ENCODE results near the gene CSMD2. TPM values are rescaled to one million over a fixed set of nuclear protein-coding genes. Genes with fewer than 3 reads are reported as not detected.
A peak's percentile ranks its signal among the peaks of the same experiment; 100 is the strongest.

CSMD2 gene
- polyA plus RNA-seq, 3 donors = 0.84 to 1.3 (median 1.0) TPM

DNA sequence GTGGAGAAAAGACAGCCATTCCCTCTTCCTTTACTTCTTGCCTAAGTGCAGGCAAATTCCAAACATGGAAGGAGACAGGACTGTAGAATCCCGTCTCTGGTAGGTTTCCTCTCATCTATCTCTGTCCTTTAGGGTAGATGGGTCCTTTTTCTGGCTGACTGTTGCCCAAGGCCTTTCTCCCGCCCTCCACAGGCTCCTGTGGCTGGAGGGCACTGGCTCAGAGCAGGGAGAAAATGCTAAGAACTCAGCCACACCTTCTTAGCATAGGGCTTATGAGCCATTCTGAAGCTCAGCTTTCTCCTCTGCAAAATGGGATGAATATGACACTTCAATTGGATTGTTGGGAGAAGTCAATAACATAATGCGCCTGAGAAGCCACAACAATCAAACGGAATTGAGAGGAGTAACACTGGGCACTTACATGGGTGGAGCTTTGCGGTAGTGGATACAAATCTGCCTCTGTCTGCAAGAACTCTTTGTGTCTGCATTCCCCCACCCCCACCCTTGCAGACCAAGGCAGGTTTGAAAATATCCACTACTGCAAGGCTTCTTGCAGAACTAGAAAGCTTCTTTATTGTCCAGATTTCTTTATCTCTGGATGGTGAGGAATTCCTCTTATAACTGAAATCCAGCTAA lies 94.7 kb downstream of the CSMD2 start:
- no peak for DNase-seq (ENCODE audit: extremely low read depth in 1 of 11, low read depth in 9 of 11, low spot score in 4 of 11)

DNA sequence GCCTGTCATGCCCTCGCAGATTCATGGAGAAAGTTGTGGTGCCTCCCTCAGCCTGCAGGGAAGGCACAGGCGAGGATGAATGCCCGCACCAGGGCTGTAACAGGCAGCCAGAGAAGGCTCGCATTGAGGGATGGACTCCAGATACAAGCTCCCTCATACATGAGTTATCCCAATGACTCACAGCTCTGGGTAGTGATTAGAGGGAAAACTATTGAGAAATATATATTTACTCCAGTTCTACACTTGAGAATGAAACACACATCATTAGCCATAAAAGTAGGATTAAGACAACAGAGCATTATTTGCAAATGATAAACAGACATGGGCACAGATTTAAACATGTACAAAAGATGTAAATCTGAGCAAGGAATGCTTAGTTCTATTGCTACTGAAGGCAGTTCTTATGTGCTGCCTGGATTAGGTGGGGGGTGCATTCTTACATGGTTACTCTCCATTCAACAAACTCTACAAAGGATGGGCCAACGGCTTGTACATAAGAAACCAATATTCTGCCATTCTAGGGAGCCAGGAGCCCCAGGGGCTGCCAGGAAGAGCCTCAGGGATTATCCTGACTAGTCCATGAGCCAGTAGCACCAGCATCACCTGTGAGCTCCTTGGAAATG lies 97.9 kb downstream of the CSMD2 start:
- no peak for DNase-seq (ENCODE audit: extremely low read depth in 1 of 11, low read depth in 9 of 11, low spot score in 4 of 11)

DNA sequence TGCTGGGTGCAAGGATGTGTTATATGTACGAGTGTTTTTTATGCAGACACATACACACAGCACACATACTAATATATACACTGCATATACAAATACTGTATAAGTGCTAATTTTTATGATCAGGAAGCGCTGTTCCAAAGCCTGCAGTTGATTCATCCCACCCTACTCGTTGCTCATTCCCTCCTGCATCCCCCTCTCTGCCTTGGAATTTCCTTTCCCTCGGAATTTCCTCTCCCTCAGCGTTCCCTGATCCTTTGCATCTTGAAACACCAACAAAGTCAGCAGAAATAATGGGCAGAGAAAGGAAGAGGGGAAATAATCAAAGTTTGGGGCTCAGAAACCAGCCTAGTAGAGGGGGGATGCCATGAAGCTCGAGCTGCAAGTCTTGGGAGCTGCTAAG lies 98.9 kb downstream of the CSMD2 start:
- no peak for DNase-seq (ENCODE audit: extremely low read depth in 1 of 11, low read depth in 9 of 11, low spot score in 4 of 11)

DNA sequence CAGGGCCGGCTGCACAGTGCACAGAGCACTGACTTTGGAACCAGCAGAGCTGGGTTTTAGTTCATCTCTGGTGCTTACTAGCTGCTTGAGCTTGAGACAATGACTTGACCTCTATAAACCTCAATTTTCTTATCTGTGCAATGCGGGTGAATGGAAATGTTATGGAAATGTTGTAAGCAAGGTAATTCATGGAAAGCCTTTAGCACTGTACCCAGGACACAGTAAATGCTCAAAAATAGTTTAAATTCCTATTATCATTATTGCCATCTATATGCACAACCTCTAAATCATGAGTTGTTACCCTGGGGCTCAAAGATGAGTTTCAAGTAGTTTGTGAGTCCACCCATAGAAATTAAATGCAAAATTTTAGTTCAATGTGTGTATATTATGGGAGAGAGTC lies 99.5 kb downstream of the CSMD2 start:
- DNase-seq (ENCODE audit: extremely low read depth in 1 of 11, low read depth in 9 of 11, low spot score in 4 of 11) = no peak

DNA sequence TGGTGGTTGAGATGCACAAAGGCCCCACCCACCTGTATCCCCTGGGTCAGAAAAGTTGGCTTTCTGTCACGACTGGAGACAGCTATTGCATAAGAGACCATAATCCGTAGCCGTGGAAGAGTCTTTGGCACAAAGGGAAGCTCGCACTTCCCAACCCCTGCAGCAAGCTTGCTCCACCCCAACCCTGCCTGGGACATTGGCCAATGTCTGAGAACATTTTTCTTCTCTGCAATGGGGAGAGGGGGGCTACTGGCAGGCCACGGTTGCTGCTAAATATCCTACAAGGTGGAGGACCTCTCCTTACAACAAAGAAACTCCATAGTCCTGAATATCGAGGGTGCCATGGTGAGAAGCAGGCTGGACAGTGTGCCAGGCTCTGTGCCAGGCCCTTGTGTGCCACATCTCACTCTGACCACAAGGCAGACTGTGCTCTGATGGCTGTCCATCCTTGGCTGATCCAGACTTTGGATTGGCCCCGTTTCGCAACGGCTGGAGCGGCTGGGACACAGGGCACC lies 104.1 kb downstream of the CSMD2 start:
- no peak for DNase-seq (ENCODE audit: extremely low read depth in 1 of 11, low read depth in 9 of 11, low spot score in 4 of 11)

DNA sequence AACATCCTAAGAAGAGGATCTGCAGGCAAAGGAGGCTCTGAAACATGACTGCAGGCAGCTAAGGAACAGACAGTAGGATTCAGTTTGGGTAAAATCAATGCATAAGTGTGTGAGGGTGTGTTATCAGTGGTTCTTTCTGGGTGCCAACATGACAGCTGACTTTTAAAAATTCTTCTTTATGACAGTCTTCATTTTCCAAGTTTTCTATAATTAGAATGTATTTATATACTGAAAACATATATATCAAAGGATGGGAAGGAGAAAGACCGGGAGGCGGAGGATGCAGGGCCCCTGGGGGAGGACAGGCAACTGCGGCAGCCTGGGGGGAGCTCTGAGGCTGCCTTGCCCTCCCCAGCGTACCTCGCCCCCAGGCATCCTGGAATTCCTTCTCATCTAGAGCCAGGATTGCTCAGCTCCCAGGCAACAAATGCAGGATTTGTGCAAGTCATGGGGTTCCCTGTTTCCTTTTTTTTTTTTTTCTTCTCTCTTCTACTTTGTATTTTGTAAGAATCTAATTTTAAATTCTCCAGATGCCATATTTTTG lies 104.8 kb downstream of the CSMD2 start:
- DNase-seq (ENCODE audit: extremely low read depth in 1 of 11, low read depth in 9 of 11, low spot score in 4 of 11) = no peak

DNA sequence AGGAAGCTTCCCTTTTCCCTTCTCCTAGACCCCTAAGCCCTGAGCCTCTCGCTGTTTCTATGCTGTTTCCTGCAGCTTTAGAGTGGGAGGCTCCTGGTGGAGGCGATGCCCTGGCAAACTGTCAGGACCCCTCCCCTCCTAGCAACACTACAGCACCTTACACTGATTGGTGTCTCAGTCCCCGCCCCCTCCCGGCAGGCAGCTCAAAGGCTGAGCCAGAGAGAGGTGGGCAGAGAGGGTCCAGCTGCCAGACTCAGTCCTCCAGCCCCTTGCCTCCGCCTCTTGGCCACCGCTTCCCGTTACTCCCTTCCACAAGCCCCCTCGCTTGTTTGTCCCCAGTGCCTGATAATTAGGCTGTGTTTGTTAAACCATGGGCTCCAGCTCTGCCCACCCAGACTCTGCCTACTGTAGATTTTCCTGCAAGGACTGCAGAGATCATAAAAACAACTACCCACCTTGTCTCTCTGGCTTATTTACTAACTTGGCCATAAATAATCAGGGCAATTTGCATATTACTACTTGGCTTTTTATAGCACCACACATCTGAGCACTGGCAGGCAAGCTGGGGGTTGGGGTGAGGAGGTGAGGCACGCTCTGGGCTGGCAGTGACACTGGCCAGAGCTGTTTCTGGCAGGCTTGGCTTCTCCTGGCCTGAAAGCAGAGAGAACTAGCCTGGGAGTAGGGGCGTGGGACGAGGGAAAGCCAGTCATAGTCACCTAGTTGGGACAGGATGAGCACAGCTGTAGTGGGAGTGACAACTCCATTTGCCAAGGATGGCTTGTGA lies 107.5 kb downstream of the CSMD2 start:
- peak in 7 of 11 donors; percentile 1 to 17 (median 6) for DNase-seq (ENCODE audit: extremely low read depth in 1 of 11, low read depth in 9 of 11, low spot score in 4 of 11)

DNA sequence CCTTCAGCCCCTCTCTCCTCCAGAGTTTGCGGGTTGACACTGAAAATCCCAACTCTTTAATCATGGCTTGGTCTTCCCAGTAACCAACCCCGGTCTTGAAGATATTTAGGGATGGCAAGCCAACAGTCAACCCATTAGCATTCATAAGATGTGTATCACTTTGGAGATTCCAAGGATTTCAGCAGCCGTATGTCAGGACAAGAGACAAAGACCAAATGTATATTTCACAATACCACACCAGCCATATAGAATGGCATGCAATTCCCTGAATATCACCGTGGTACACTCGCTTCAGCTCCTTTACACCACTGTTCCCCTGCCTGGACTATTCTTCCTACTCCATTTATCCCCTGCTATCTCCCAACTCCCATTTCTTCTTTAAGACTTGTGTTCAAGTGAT lies 109.2 kb downstream of the CSMD2 start:
- DNase-seq (ENCODE audit: extremely low read depth in 1 of 11, low read depth in 9 of 11, low spot score in 4 of 11) = no peak

DNA sequence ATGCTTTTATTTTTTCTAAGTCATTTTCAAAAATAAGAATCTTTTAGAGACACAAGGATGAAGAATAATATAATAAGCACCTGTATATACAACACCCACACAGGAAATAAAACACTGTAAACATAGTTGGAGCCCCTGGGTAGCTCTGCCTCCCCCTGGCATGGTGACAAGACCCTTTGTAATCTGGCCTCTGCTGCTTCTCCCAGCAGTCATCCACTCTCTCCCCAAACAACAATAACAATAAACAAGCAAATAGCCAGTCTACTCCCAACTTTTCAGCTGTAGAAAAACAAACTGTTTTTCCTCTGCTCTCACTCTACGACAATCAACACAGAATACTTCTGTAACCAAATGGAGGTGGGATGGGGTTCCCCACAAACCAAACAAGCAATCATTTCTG lies 110.1 kb downstream of the CSMD2 start:
- DNase-seq (ENCODE audit: extremely low read depth in 1 of 11, low read depth in 9 of 11, low spot score in 4 of 11) = no peak

DNA sequence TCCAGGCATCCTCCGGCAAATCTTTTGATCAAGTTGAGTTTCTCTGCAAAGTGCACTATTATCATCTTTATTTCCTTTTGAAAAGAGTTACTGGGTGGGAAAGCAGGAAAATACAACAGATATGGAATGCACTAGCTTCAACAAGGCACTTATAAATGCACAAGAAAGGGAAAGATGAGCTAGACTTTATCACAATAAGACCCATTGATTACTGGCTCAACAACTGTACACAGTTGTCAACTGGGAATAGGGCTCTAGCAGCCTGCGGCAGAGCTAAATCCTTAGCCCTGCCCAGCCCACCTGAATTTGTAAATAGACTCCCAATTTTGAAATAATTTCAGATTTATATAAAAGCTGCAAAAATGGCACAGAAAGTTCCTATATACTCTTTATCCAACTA lies 111.4 kb downstream of the CSMD2 start:
- DNase-seq (ENCODE audit: extremely low read depth in 1 of 11, low read depth in 9 of 11, low spot score in 4 of 11) = no peak

DNA sequence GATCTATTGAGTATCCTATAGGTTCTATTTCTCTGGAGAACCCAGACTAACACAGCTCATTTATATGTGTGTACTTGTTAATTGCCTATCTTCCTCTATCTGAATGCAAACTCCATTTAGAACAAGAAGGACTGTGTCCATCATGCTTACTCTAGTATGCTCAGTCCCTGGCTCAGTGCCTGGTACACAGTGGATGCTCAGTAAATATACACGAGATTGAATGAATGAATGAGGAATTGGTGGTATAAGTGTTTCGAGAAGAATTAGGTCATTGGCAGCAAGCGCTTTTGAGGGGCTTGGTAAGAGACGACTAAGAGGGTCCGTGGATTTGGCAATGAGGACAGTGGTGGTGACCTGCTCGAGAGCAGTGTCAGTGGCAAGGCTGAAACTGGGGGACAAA lies 112.5 kb downstream of the CSMD2 start:
- no peak for DNase-seq (ENCODE audit: extremely low read depth in 1 of 11, low read depth in 9 of 11, low spot score in 4 of 11)

DNA sequence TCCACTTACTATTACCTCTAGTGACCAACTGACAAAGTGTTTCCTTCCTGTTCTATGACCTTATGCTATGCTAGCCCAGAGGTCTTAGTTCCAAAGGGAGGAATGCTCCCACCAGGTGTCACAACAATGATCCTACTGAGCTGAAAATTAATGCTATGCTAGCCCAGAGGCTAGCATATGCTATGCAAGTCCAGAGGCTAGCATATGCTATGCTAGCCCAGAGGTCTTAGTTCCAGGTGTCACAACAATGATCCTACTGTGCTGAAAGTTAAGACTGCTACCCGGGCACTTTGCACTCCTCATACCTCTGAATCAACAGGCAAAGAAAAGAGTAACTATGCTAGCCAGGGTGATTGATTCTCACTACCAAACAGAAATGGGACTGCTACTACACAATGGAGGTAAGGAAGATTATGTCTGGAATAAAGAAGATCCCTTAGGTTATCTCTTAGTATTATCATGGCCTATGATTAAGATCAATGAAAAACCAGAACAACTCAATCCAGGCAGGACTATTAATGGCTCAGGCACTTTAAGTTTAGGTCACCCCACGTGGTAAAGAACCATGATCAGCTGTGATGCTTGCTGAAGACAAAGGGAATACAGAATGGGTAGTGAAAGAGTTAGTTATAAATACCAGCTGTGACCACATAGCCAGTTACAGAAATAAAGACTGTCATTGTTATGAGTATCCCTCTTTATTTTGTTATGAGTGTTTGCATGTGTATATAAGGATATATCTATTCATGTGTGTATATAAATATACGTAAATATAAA lies 114.1 kb downstream of the CSMD2 start:
- DNase-seq (ENCODE audit: extremely low read depth in 1 of 11, low read depth in 9 of 11, low spot score in 4 of 11) = no peak

DNA sequence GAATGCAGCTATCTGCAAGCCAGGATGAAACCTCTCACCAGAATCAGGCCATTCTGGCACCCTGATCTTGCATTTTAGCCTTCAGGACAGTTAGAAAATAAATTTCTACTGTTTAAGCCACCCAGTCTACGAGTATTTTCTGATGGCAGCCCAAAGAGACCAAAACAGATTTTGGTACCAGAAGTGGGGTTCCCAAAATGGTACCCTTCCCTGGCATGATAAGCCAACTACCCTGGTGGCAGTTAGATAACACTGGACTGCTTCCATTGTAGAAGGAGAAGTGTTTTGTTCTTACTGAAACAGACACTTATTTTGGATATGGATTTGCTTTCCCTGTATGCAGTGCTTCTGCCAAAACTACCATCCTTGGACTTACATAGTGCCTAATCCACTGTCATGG lies 115.0 kb downstream of the CSMD2 start:
- DNase-seq (ENCODE audit: extremely low read depth in 1 of 11, low read depth in 9 of 11, low spot score in 4 of 11) = no peak

DNA sequence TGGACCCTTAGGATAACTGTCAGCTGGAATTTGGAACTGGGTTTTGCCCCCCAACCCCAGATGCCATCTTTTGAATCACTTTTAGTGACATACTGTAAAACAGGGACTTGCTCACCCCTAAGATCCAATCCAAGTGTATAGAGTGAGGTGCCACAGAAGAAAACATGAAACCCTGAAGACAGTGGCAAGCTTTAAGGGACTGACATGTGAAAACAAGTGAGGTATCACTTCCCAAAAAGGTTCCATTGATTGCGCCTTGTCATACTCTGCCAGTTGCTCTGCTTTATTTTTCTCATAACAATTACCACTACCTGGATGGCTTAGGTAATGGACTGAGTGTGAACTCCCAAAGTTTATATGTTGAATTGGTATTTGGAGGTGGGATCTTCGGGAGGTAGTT lies 115.6 kb downstream of the CSMD2 start:
- DNase-seq (ENCODE audit: extremely low read depth in 1 of 11, low read depth in 9 of 11, low spot score in 4 of 11) = no peak

DNA sequence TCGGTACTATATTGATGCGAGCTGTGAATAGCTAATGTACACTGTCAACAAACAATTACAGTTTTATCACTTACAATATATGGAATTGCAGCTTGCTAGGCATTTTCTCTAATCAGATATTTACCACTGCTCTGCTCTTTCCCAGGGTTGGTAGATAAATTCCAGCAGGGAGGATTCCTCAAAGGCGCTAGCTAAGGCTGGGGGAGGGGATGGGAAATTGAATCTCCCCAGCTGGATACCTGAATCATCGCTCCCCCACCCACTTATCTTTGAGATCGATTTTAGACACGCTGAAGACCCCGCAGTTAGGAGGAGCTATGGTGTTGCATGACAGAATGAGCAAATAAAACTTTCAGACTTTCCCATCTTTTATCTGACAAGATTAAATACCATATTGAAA lies 127.2 kb downstream of the CSMD2 start:
- no peak for DNase-seq (ENCODE audit: extremely low read depth in 1 of 11, low read depth in 9 of 11, low spot score in 4 of 11)

DNA sequence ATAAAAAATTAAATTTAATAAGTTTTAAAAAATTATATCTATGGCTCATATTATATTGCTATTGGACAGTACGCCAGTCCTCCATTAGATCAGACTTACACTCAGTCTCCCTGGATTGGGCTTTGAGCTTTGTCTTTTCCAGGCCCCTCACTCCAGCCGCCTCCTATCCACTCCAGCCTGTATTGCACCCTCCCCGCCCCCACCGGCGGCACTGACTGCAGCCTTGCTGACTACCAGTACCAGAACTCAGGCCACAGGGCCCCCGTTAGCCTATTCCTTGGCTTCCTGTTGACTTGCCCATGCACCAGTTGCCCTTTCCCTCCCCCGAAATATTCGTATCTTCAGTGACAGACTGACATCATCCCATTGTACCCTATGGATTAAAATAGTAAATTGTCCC lies 127.9 kb downstream of the CSMD2 start:
- no peak for DNase-seq (ENCODE audit: extremely low read depth in 1 of 11, low read depth in 9 of 11, low spot score in 4 of 11)

DNA sequence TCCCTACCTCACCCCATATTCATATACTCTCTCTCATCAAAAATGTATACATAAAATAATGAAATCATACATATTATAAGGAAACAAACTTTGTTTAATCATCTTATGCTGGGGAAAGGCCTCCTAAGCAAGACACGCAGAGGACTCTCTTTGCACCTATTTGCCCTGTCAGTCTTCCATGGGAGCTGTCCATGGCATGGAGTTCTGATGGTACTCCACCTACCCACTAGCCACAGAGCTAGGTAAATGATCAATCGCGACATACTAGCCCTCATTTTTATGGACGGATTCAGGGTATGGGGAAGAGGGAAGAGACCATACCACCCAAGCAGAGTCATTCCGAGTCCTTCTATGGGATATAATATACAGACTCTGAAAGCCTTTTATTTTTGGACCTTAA lies 131.0 kb downstream of the CSMD2 start:
- no peak for DNase-seq (ENCODE audit: extremely low read depth in 1 of 11, low read depth in 9 of 11, low spot score in 4 of 11)

DNA sequence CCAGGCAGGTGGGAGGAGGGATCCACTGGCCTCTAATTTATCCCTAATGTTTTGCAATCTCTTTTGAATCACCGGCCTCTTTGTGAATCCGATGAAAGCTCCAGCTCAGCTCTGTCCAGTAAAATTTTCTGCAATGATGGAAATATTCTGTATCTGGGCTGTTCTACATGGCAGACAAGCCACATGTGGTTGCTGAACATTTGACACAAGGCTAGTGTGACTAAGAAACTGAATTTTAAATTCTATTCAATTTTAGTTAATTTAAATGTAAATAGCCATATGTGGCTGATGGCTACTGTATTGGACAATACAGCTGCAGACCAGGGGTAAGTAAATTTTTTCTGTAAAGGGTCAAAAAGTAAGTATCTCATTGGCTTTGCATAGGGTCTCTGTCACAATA lies 135.1 kb downstream of the CSMD2 start:
- no peak for DNase-seq (ENCODE audit: extremely low read depth in 1 of 11, low read depth in 9 of 11, low spot score in 4 of 11)

DNA sequence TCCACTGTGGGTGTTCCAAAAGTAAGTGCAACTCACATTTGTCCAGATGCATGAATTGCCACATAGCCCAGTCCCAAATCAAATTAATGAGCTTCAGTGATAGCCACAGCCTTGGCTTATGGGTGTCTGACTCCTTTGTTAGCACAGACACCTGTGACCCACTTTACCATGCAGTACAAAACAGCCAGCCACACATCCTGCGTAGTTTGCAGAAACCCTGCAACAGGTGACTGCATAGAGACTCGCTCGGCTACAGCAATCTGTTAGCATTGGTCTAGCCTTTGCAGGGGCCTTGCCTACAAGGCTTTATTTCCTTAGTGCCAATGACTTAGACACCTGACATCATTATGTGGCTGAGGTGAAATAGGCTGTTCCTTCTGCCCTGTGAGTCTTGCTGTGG lies 135.5 kb downstream of the CSMD2 start:
- no peak for DNase-seq (ENCODE audit: extremely low read depth in 1 of 11, low read depth in 9 of 11, low spot score in 4 of 11)

All from renal cortex interstitium (tissue), 11 donors.